ENCODE results near the gene NR2F2. TPM values are rescaled to one million over a fixed set of nuclear protein-coding genes. Genes with fewer than 3 reads are reported as not detected.

NR2F2 gene
- total and polyA plus RNA-seq, 2 of the 13 experiments (the other 11 are each of a cell fraction or from before 2014, with no cell fraction given) = 3.5 to 4.7 TPM

DNA sequence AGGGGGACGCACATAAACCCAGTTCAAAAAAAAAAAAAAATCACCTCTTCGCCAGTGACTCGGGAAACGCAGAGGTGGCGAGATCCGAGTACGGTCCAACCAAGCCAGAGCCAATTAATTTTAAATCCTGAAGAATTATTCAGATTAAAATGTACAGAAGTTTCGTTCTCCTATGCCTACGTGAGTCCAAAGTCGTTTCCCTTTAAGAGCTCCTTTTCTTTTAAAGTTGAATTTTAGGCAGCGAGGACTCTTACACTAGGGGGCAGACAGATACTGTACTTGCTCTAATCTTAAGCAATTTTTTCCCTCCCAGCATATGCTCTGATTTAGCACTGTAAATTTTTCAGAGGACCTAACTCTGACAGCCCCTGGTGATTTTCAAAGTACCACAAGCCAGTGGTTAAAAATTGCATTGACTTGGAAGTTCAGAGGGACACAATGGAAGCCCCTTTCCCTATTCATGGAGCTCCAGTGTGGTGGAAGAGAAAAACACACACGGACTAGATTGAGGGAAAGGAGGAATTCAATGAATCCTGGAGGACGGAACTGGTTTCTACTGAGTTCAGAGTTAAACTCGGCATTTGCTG is 3.3 kb upstream of the NR2F2 start (continued):
- TF ChIP-seq PAXIP1 (CRISPR knock-in tag; conservative IDR thresholded peaks at IDR 0.05) = 0 out of 2 replicates have a peak, but pooled peaks have one; percentile 11
- no peak for TF ChIP-seq SP2 (CRISPR knock-in tag; IDR thresholded peaks at IDR 0.05)
- TF ChIP-seq REST (IDR thresholded peaks at IDR 0.05; ENCODE audit: borderline replicate concordance in 1 of 2, low read depth in 1 of 2, low read length in 2 of 2) = peak in 1 of 2 experiments; percentile 0; a peak in 1 of 4 replicates
- TF ChIP-seq ELF3 (CRISPR knock-in tag; IDR thresholded peaks at IDR 0.05) = 0 out of 2 replicates have a peak, but pooled peaks have one; percentile 9
- TF ChIP-seq PHF8 (CRISPR knock-in tag; IDR thresholded peaks at IDR 0.05) = 0 out of 2 replicates have a peak, but pooled peaks have one; percentile 25
- TF ChIP-seq ZBTB4 (CRISPR knock-in tag; IDR thresholded peaks at IDR 0.05; ENCODE audit: borderline replicate concordance) = no peak
- no peak for TF ChIP-seq ZNF776 (CRISPR knock-in tag; IDR thresholded peaks at IDR 0.05)
- TF ChIP-seq UBTF (CRISPR knock-in tag; IDR thresholded peaks at IDR 0.05) = no peak
- TF ChIP-seq CREB1 (IDR thresholded peaks at IDR 0.05) = no peak
- TF ChIP-seq CREB1 (CRISPR knock-in tag; IDR thresholded peaks at IDR 0.05) = peak; percentile 27; the same call in 1 of the 2 replicates
- no peak for TF ChIP-seq E2F5 (CRISPR knock-in tag; conservative IDR thresholded peaks at IDR 0.05)
- no peak for TF ChIP-seq JUNB (CRISPR knock-in tag; IDR thresholded peaks at IDR 0.05; ENCODE audit: borderline replicate concordance)
- TF ChIP-seq GABPA (IDR thresholded peaks at IDR 0.05; ENCODE audit: low read depth, low read length) = no peak
- TF ChIP-seq GABPA (CRISPR knock-in tag; IDR thresholded peaks at IDR 0.05; ENCODE audit: low read depth) = peak; percentile 37
- no peak for TF ChIP-seq SAFB2 (CRISPR knock-in tag; IDR thresholded peaks at IDR 0.05; ENCODE audit: borderline replicate concordance, low read depth)
